Left ventricle myocardium inferior (tissue), 1 donor: ENCODE data around the gene SORCS2. TPM values are rescaled to one million over a fixed set of nuclear protein-coding genes. Genes with fewer than 3 reads are reported as not detected.

Experiments used
- DNase-seq: peaks from one replicate; pipeline ENCODE4 v3.0.0-alpha.2; 2020
- H3K27ac ChIP-seq: fragments of 200-600 bp; replicated peaks from 2 replicates; pipeline ENCODE4 v1.8.0; 2021
- H3K27me3 ChIP-seq: fragments of 200-600 bp; 2 replicates; pipeline ENCODE4 v1.8.0; 2021; ENCODE audit warnings: low read depth
- H3K36me3 ChIP-seq: fragments of 200-600 bp; 2 replicates; pipeline ENCODE4 v1.8.0; 2021
- H3K4me1 ChIP-seq: fragments of 200-600 bp; 2 replicates; pipeline ENCODE4 v1.8.0; 2021
- H3K4me3 ChIP-seq: fragments of 200-600 bp; 2 replicates; pipeline ENCODE4 v1.8.0; 2021; ENCODE audit warnings: mild to moderate bottlenecking, moderate library complexity
- H3K9me3 ChIP-seq: fragments of 200-600 bp; replicated peaks from 2 replicates; pipeline ENCODE4 v1.8.0; 2021
- intact Hi-C: fragments of 100-400 bp; cut with micrococcal nuclease; formaldehyde crosslinking; loops from one replicate; pipeline ENCODE4 v1.11.0; 2022
- total RNA-seq: library from RNA; stranded (reverse); fragmentation: NEBNext Ultra II Directional; extraction: Animal tissue kit (Norgen Biotek cat#: 25700); gene quantifications from one replicate; pipeline ENCODE4 v1.2.1, GENCODE V29; 2021
- TF ChIP-seq, protein P1 (sequence below): fragments of 200-600 bp; IDR thresholded peaks from 2 replicates; pipeline ENCODE4 v1.8.0; 2021; ENCODE audit warnings: antibody characterized with exemption, mild to moderate bottlenecking, borderline replicate concordance
- donor health status: DM: no; HTN: yes; CAD: no; lungs with severe emphysema.

The SORCS2 gene
- total RNA-seq, 1 donor from 2014 or later: 1.2 TPM

DNA sequence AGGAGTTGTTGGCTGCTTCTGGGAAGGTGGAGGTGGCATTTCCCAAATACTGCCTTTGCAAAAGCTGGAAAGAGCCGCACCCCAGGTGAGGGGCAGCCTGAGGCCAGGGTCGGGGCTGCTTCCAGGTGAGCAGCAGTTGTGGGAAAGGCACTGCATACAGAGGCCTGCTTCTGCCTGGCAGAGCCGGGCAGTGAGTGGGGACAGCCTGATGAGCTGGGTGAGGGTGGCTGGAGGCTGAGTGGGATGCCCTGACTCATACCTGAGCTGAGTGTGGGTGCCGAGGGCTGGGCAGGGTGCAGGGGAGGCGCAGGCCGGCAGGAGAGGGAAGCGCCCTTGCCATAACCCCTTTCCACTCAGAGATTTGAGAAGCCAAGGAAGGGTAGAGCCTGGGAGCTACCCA, 248.9 kb downstream of the SORCS2 start:
- Histone ChIP-seq H3K36me3 (no peaks in the 10 kb centered on the region), H3K9me3 (peaks cover 8% of the 10 kb centered on the region), H3K4me3 (no peak overlapping the region), H3K27me3 (peaks cover 55% of the 10 kb centered on the region), H3K27ac (no peak overlapping the region), H3K4me1 (no peaks in the 10 kb centered on the region)
- TF ChIP-seq, protein P1, sequence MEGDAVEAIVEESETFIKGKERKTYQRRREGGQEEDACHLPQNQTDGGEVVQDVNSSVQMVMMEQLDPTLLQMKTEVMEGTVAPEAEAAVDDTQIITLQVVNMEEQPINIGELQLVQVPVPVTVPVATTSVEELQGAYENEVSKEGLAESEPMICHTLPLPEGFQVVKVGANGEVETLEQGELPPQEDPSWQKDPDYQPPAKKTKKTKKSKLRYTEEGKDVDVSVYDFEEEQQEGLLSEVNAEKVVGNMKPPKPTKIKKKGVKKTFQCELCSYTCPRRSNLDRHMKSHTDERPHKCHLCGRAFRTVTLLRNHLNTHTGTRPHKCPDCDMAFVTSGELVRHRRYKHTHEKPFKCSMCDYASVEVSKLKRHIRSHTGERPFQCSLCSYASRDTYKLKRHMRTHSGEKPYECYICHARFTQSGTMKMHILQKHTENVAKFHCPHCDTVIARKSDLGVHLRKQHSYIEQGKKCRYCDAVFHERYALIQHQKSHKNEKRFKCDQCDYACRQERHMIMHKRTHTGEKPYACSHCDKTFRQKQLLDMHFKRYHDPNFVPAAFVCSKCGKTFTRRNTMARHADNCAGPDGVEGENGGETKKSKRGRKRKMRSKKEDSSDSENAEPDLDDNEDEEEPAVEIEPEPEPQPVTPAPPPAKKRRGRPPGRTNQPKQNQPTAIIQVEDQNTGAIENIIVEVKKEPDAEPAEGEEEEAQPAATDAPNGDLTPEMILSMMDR: no peak
- DNase-seq: no peak
- intact Hi-C loops: no loop called here

DNA sequence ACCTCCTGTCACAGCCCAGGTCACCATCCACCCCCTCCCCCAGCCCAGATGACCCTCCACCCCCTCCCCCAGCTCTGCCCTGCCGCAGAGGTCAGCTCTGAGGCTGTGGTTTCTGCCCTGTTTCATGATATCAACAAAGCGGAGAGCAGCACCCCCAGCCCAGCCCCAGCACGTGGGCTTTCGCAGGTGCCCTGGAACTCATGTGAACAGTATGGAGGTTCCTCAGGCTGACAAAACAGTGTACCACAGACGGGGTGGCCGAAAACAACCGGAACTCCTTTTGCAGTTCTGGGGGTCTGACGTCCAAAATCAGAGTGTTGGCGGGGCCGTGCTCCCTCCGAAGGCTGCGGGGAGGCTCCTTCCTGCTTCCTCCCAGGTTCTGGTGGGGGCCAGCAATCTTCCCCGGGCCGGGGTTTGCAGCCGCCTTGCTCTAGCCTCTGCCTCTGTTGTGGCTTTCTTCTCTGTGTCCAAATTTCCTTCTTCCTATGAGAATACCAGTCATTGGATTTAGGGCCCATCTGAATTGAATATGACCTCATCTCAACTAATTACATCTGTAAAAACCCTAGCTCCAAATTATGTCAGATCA, 250.3 kb downstream of the SORCS2 start:
- Histone ChIP-seq H3K9me3 (peaks cover 8% of the 10 kb centered on the region), H3K4me1 (no peaks in the 10 kb centered on the region), H3K36me3 (no peaks in the 10 kb centered on the region), H3K27me3 (peaks cover 58% of the 10 kb centered on the region), H3K27ac (no peak overlapping the region), H3K4me3 (no peak overlapping the region)
- TF ChIP-seq, protein P1: no peak
- intact Hi-C loops: no loop called here
- DNase-seq: no peak

DNA sequence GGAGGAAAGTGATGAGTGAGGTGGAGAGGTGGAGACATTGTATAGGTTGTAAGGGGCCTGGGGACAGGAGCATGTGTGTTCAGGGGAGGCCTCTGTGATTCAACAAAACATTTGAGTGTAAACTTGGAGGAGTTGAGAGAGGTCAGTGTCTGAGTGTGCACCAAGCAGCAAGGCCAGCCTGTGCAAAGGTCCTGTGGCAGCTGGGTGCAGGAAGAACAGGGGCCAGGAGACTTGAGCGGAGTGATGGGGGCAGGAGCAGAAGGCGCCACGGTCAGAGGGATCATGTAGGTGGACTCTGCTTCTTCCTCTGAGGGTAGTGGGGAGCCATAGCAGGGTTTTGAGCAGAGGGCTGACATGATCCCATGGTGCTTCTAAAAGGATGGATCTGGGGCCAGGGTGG, 252.0 kb downstream of the SORCS2 start:
- no peak for DNase-seq
- H3K27me3 ChIP-seq: peaks cover 58% of the 10 kb centered on the region
- intact Hi-C loops: no loop called here
- H3K27ac ChIP-seq: no peak overlapping the region
- no peaks in the 10 kb centered on the region for H3K4me1 ChIP-seq
- H3K36me3 ChIP-seq: no peaks in the 10 kb centered on the region
- TF ChIP-seq, protein P1: no peak
- no peak overlapping the region for H3K4me3 ChIP-seq
- peaks cover 3% of the 10 kb centered on the region for H3K9me3 ChIP-seq

DNA sequence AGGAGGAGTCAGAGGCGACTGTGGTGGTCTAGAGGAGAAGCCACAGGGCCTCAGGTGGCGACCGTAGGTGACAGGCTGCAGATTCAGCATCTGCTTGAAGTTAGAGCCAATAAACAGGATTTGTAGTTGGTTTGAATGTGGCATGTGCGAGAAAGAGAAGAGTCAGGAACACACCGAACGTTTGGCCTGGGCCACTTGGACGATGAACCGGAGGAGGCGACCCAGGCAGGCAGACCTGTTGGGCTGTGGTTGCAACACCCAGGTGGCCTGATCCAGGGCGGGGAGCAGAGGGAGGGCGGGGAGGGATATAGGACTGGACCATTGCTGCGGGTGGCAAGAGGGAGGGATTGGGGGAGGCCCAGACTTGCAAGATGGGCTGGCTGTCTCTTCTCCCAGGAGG, 252.4 kb downstream of the SORCS2 start:
- intact Hi-C loops: no loop called here
- DNase-seq: no peak
- Histone ChIP-seq H3K27me3 (peaks cover 54% of the 10 kb centered on the region), H3K9me3 (no peaks in the 10 kb centered on the region), H3K4me3 (no peak overlapping the region), H3K27ac (no peak overlapping the region), H3K4me1 (no peaks in the 10 kb centered on the region), H3K36me3 (no peaks in the 10 kb centered on the region)
- TF ChIP-seq, protein P1: no peak

DNA sequence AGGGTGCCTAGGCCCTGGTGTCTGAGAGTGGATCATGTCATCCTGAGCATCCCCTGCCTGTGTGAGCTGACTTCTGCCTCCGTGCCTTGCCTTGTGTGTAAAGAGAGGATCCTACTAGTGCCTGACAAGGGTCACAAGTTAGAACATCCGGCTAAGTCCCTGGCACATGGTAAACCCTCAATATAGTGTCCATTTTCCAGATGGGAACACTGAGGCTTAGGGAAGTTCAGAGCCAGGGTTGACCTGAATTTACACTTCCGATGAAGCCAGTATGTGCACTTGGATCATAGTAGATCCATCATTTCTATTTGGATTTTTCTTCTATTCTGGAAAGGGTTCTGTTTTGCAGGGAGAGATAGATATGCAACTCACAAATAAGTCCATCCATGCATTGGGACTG, 254.9 kb downstream of the SORCS2 start:
- H3K4me3 ChIP-seq: no peak overlapping the region
- H3K9me3 ChIP-seq: no peaks in the 10 kb centered on the region
- intact Hi-C loops: no loop called here
- no peak for DNase-seq
- peaks cover 37% of the 10 kb centered on the region for H3K27me3 ChIP-seq
- H3K27ac ChIP-seq: no peak overlapping the region
- no peaks in the 10 kb centered on the region for H3K36me3 ChIP-seq
- no peaks in the 10 kb centered on the region for H3K4me1 ChIP-seq
- TF ChIP-seq, protein P1: no peak

DNA sequence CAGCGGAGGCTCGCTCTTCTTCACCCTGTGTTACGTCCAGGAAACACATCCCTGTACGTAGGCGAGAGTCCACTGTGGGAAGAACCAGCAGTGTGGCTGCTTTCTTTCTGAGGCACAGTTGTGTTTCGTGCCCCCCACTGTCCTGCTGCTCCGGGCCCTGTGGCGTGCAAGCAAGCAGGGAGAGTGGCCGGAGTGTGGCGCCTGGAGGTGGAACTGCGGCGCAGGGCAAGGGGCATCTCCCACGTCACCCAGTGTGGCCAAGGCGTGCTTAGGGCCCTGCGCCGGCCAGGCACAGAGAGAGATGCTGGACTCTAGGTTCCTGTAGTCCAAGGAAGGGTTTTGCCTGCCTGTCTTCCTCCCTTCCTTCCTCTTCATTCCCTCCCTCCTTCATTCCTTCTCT, 255.7 kb downstream of the SORCS2 start:
- Histone ChIP-seq H3K27me3 (peaks cover 37% of the 10 kb centered on the region), H3K36me3 (no peaks in the 10 kb centered on the region), H3K4me3 (no peak overlapping the region), H3K27ac (no peak overlapping the region), H3K9me3 (no peaks in the 10 kb centered on the region), H3K4me1 (no peaks in the 10 kb centered on the region)
- DNase-seq: no peak
- TF ChIP-seq, protein P1: no peak
- intact Hi-C loops: no loop called here
